ENCODE results near the gene TLR10.

The TLR10 gene

DNA sequence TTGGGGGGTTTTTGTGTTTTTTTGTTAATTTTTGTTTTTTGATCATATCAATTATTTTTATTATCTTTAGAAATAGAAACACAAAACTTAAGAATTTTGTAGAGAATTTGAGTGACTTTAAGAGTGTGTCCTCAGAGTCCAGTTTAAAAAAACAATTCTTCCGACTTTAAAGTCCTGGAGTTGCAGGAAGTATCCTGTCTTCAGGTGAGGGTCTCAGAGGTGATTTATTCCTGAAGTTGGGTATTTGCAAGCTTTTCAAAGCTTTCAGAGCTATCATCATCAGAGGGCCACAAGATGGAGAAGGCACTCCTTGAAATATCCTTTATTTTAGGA is 23.0 kb downstream of the TLR10 start:
- no CpG with 5 or more reads among the region's 1 CpG for WGBS (ENCODE audit: extremely low coverage, insufficient coverage, insufficient read length)
- H3K4ac ChIP-seq (ENCODE audit: low read depth, low read length): no peak overlapping the region
- H3K4me2 ChIP-seq (ENCODE audit: low read length): no peak overlapping the region
- no peak overlapping the region for H4K12ac ChIP-seq (ENCODE audit: low read depth, low read length)
- no peak overlapping the region for H3K14ac ChIP-seq (ENCODE audit: low read length)
- no peaks in the 10 kb centered on the region for H3K9me3 ChIP-seq (ENCODE audit: insufficient read depth, low read depth, low read length)
- no peaks in the 10 kb centered on the region for H3K36me3 ChIP-seq (ENCODE audit: control insufficient read depth in 1 of 2, insufficient read depth in 2 of 2, low read length in 2 of 2)
- no peak for DNase-seq
- H2AK5ac ChIP-seq (ENCODE audit: low read length): no peak overlapping the region
- H2BK120ac ChIP-seq (ENCODE audit: insufficient read depth, low read length, poor library complexity): no peak overlapping the region
- no peak overlapping the region for H3K27ac ChIP-seq (ENCODE audit: low read depth, low read length)
- H3K79me2 ChIP-seq (ENCODE audit: control insufficient read depth, insufficient read depth, low read length, poor library complexity): no peaks in the 10 kb centered on the region
- H3K4me1 ChIP-seq (ENCODE audit: control insufficient read depth in 1 of 2, insufficient read depth in 2 of 2, low read length in 2 of 2): no peaks in the 10 kb centered on the region
- H2AFZ ChIP-seq (ENCODE audit: insufficient read depth, low read length, poor library complexity): no peak overlapping the region
- H2BK5ac ChIP-seq (ENCODE audit: low read depth, low read length, poor library complexity): no peak overlapping the region
- no peak overlapping the region for H3K23ac ChIP-seq (ENCODE audit: low read length)
- no peak overlapping the region for H3K4me3 ChIP-seq (ENCODE audit: low read depth, low read length)
- H3K9ac ChIP-seq (ENCODE audit: low read length): no peak overlapping the region
- no peak overlapping the region for H3K18ac ChIP-seq (ENCODE audit: low read length)
- H2BK12ac ChIP-seq (ENCODE audit: low read length): no peak overlapping the region
- H3K27me3 ChIP-seq (ENCODE audit: insufficient read depth, low read length): no peaks in the 10 kb centered on the region
- H3K79me1 ChIP-seq (ENCODE audit: low read length): no peaks in the 10 kb centered on the region
- H4K91ac ChIP-seq (ENCODE audit: low read depth, low read length): no peak overlapping the region
- no peak overlapping the region for H4K8ac ChIP-seq (ENCODE audit: low read depth, low read length)

DNA sequence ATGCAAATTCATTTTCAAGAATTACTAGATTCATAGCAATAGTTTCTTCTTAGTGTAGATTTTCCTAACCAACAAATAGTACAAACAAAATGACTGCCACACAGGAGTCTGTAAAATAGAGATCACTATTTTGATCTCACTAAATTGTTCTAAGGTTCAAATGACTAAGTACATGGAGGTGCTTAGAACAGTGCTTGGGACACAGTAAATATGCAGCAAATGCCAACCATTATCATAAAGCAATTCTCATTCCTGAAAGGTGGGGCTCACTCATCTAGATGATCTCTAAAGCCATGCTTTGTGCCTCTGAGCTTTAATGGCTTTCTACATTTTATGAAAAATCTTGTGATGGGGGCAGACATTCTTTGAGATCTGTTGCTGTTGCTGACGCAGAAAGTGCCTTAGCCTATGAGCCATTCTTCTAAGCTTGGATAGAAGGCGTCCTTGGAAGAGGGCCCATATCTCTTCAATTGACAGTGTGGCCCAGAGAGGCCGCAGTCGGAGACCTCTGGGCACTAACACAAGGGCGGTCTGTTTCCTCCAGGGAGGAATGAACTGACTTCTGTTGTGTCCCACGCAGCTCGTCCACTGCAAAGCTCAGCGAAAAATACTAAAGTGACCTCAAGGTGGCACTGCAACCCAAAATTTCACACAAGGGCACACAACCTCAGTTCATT is 23.5 kb downstream of the TLR10 start:
- H3K27ac ChIP-seq (ENCODE audit: low read depth, low read length): no peak overlapping the region
- no peaks in the 10 kb centered on the region for H3K27me3 ChIP-seq (ENCODE audit: insufficient read depth, low read length)
- no peak overlapping the region for H3K4me3 ChIP-seq (ENCODE audit: low read depth, low read length)
- H2AK5ac ChIP-seq (ENCODE audit: low read length): no peak overlapping the region
- no peak overlapping the region for H3K18ac ChIP-seq (ENCODE audit: low read length)
- no peak overlapping the region for H4K12ac ChIP-seq (ENCODE audit: low read depth, low read length)
- no peak overlapping the region for H3K9ac ChIP-seq (ENCODE audit: low read length)
- H3K9me3 ChIP-seq (ENCODE audit: insufficient read depth, low read depth, low read length): no peaks in the 10 kb centered on the region
- peak; percentile 22 to 71 for DNase-seq
- no peak overlapping the region for H3K14ac ChIP-seq (ENCODE audit: low read length)
- H3K23ac ChIP-seq (ENCODE audit: low read length): no peak overlapping the region
- no peaks in the 10 kb centered on the region for H3K36me3 ChIP-seq (ENCODE audit: control insufficient read depth in 1 of 2, insufficient read depth in 2 of 2, low read length in 2 of 2)
- no peak overlapping the region for H2BK12ac ChIP-seq (ENCODE audit: low read length)
- no peak overlapping the region for H3K4ac ChIP-seq (ENCODE audit: low read depth, low read length)
- no peak overlapping the region for H2BK120ac ChIP-seq (ENCODE audit: insufficient read depth, low read length, poor library complexity)
- H2BK5ac ChIP-seq (ENCODE audit: low read depth, low read length, poor library complexity): no peak overlapping the region
- no peaks in the 10 kb centered on the region for H3K79me2 ChIP-seq (ENCODE audit: control insufficient read depth, insufficient read depth, low read length, poor library complexity)
- no peaks in the 10 kb centered on the region for H3K79me1 ChIP-seq (ENCODE audit: low read length)
- H3K4me2 ChIP-seq (ENCODE audit: low read length): no peak overlapping the region
- no peak overlapping the region for H2AFZ ChIP-seq (ENCODE audit: insufficient read depth, low read length, poor library complexity)
- H4K91ac ChIP-seq (ENCODE audit: low read depth, low read length): no peak overlapping the region
- WGBS (ENCODE audit: extremely low coverage, insufficient coverage, insufficient read length): no CpG with 5 or more reads among the region's 8 CpGs
- no peaks in the 10 kb centered on the region for H3K4me1 ChIP-seq (ENCODE audit: control insufficient read depth in 1 of 2, insufficient read depth in 2 of 2, low read length in 2 of 2)
- H4K8ac ChIP-seq (ENCODE audit: low read depth, low read length): no peak overlapping the region

DNA sequence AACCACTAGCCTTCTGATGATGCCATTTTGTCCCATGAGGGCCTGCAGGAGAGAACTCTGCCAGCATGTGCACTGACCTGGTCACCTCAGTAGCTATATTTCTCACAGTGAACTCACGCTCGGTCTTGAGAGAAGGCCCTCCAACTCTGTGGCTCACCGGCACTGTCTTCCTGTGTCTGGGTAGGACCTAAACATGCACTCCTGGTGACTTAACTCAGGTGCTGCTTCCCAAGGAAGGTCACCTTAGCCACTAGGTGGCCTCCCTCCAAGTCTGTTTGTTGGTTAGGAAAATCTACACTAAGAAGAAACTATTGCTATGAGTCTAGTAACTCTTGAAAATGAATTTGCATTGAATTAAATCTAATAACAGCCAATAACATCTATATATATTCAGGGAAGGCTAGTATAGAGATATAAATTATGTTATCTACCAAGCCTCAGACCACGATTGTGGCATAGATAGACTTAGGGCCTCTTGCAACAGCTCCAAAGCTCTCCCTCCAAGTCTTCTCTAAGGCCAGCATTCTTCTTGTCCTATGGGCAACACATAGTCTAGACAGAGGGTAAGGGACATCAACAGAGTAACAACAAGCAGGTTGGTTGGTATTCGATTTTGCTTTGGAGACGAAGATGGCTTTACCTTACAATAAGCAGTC is 24.7 kb downstream of the TLR10 start:
- no peak overlapping the region for H3K14ac ChIP-seq (ENCODE audit: low read length)
- no peak overlapping the region for H3K4me3 ChIP-seq (ENCODE audit: low read depth, low read length)
- no peaks in the 10 kb centered on the region for H3K27me3 ChIP-seq (ENCODE audit: insufficient read depth, low read length)
- no peak overlapping the region for H3K4ac ChIP-seq (ENCODE audit: low read depth, low read length)
- no peaks in the 10 kb centered on the region for H3K79me1 ChIP-seq (ENCODE audit: low read length)
- H3K27ac ChIP-seq (ENCODE audit: low read depth, low read length): no peak overlapping the region
- peak; percentile 32 to 50 for DNase-seq
- no peak overlapping the region for H4K12ac ChIP-seq (ENCODE audit: low read depth, low read length)
- no peaks in the 10 kb centered on the region for H3K36me3 ChIP-seq (ENCODE audit: control insufficient read depth in 1 of 2, insufficient read depth in 2 of 2, low read length in 2 of 2)
- H2BK12ac ChIP-seq (ENCODE audit: low read length): no peak overlapping the region
- no peak overlapping the region for H2AK5ac ChIP-seq (ENCODE audit: low read length)
- H3K79me2 ChIP-seq (ENCODE audit: control insufficient read depth, insufficient read depth, low read length, poor library complexity): peaks cover 2% of the 10 kb centered on the region
- H2BK120ac ChIP-seq (ENCODE audit: insufficient read depth, low read length, poor library complexity): no peak overlapping the region
- H3K4me2 ChIP-seq (ENCODE audit: low read length): no peak overlapping the region
- H2BK5ac ChIP-seq (ENCODE audit: low read depth, low read length, poor library complexity): no peak overlapping the region
- H3K9me3 ChIP-seq (ENCODE audit: insufficient read depth, low read depth, low read length): peaks cover 4% of the 10 kb centered on the region
- H2AFZ ChIP-seq (ENCODE audit: insufficient read depth, low read length, poor library complexity): no peak overlapping the region
- H3K18ac ChIP-seq (ENCODE audit: low read length): no peak overlapping the region
- H3K4me1 ChIP-seq (ENCODE audit: control insufficient read depth in 1 of 2, insufficient read depth in 2 of 2, low read length in 2 of 2): peaks cover 5% of the 10 kb centered on the region in 2 experiments
- H4K8ac ChIP-seq (ENCODE audit: low read depth, low read length): no peak overlapping the region
- H4K91ac ChIP-seq (ENCODE audit: low read depth, low read length): no peak overlapping the region
- WGBS (ENCODE audit: extremely low coverage, insufficient coverage, insufficient read length): no CpG with 5 or more reads among the region's 6 CpGs
- no peak overlapping the region for H3K9ac ChIP-seq (ENCODE audit: low read length)
- H3K23ac ChIP-seq (ENCODE audit: low read length): no peak overlapping the region

DNA sequence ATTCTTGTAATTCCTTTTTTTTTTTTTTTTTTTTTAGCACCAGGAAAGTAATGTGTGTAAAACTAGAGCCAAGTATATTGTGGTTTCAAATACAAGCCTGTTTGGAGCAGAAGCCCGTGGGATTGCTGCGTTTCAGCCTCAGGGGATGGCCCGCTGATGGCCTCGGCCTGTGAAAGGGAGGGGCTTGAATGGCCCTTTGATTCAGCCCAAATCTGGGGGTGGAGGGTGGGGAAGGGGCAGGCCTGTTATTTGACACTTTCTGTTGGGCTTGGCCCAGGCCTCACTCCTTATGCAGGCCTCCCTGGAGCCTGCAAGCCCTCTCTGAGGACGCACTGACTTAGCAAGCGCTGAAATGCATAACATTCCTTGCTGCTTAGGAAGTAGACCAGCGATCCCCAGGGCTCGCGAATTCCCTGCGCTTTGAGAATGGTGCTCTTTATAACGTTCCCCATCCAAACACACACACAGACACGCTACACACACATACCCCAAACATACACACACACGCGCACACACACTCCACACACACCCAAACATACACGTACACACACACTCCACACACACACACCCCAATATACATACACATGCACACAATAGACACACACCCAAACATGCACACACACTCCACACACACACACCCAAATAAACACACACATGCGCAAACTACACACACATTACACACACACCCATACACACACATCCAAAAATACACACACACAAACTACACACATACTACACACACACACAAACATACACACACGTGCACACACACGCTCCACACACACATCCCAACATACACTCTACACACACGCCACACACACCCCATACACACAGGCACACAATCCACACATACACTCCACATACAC is 29.6 kb downstream of the TLR10 start:
- peak overlapping the region; percentile 35 for H2BK5ac ChIP-seq (ENCODE audit: low read depth, low read length, poor library complexity)

More for the DNA sequence above, 29.6 kb downstream of the TLR10 start:
- Histone ChIP-seq H3K36me3 (ENCODE audit: control insufficient read depth in 1 of 2, insufficient read depth in 2 of 2, low read length in 2 of 2) (no peaks in the 10 kb centered on the region), H4K91ac (ENCODE audit: low read depth, low read length) (peak overlapping the region; percentile 21), H3K23ac (ENCODE audit: low read length) (no peak overlapping the region), H3K4ac (ENCODE audit: low read depth, low read length) (no peak overlapping the region), H2BK12ac (ENCODE audit: low read length) (peak overlapping the region; percentile 51), H3K9me3 (ENCODE audit: insufficient read depth, low read depth, low read length) (peaks cover 7% of the 10 kb centered on the region), H4K8ac (ENCODE audit: low read depth, low read length) (peak overlapping the region; percentile 37), H3K18ac (ENCODE audit: low read length) (peak overlapping the region; percentile 13), H3K4me3 (ENCODE audit: low read depth, low read length) (peak overlapping the region; percentile 46), H2AK5ac (ENCODE audit: low read length) (peak overlapping the region; percentile 57), H3K4me2 (ENCODE audit: low read length) (peak overlapping the region; percentile 20), H3K9ac (ENCODE audit: low read length) (no peak overlapping the region), H3K79me2 (ENCODE audit: control insufficient read depth, insufficient read depth, low read length, poor library complexity) (peaks cover 2% of the 10 kb centered on the region), H4K12ac (ENCODE audit: low read depth, low read length) (no peak overlapping the region), H3K14ac (ENCODE audit: low read length) (peak overlapping the region; percentile 43), H2AFZ (ENCODE audit: insufficient read depth, low read length, poor library complexity) (peak overlapping the region; percentile 21), H3K27me3 (ENCODE audit: insufficient read depth, low read length) (no peaks in the 10 kb centered on the region), H3K27ac (ENCODE audit: low read depth, low read length) (peak overlapping the region; percentile 30), H3K4me1 (ENCODE audit: control insufficient read depth in 1 of 2, insufficient read depth in 2 of 2, low read length in 2 of 2) (peaks cover 19 to 22% of the 10 kb centered on the region in 2 experiments), H3K79me1 (ENCODE audit: low read length) (peaks cover 2% of the 10 kb centered on the region), H2BK120ac (ENCODE audit: insufficient read depth, low read length, poor library complexity) (peak overlapping the region; percentile 12)
- DNase-seq: peak; percentile 93
- WGBS (ENCODE audit: extremely low coverage, insufficient coverage, insufficient read length): 100% methylated on average over 8 of the region's 19 CpGs
